ENCODE measurements around the gene LMO4.

LMO4 gene

DNA sequence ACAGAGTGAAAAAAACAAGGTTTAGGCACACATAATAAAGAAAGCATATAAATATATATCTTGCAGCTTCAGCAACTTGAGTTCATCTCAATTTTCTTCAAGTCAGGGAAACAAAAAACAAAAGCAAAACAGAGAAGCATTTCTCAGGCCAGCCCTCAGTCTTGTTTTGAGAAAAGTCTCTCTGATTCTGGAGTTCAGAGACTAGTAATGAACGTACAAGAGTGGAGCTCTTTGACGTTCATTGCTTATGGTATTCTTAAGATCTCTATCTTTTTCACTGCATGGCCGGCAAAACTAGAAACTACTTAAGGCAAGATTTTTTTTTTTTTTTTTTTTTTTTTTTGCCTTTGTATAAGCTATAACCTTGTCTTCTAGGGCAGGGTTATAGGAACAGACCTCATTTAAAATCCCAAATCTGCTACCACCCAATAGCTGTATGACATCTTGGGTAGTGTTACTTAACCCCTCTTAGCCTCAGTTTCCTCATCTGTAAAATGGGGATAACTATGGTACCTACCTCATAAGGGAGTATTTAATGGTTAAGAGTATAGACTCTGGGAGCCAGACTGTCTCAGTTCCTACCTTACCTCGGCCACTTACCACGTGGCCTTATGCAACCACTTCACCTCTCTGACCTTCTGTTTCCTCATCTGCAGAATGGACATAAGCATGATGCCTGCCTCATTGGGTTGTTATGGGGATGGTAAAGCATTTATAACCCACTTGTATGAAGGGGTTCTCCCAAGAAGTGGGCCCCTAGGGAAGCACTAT lies 33.6 kb downstream of the LMO4 start:
- DNase-seq: no peak

DNA sequence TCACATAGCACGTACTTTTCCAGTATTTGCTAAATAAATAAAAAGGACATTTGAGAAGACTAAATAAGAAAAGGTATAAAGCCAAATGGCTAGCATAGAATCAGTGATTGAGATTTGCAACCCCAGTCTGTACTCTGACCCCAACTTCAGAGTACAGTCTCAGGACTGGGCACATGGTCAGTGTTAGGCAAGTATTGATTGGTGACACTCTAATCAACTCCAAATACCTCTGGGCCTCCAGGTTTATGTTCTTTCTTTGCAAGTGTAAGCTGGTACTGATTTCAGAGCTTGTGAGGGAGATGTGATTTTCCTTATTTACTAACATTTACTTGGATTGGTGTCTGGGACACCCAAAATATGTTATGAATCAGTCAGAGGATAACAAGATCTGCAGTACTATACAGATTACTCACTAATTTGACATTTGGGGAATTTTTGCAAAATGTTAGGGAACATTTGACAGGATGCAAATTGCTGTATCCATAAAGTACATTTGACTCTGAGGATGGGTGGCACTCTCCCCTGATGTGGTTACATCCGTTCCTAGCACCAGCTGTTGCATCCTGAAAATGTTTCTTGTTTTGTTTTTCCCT lies 34.2 kb downstream of the LMO4 start:
- no peak for DNase-seq

DNA sequence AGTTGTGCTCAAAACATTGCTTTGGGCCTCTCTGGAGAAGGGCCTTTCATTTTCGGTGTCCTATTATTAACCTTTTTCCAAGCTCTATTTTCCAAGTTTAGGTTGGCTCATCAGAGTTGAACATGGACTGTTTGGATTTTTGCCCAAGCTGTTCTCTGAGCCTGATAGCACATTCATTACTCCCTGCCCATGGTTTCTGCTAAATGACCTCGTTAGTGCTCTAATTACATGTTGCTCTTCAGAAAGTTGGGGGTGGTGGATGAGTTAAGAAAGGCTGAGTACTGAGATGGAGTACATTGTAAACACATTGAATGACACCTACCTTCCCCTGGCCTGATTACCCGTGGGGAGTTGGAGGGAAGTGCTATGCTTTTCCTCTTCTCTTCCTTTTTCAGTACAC lies 38.9 kb downstream of the LMO4 start:
- DNase-seq: peak; percentile 18

DNA sequence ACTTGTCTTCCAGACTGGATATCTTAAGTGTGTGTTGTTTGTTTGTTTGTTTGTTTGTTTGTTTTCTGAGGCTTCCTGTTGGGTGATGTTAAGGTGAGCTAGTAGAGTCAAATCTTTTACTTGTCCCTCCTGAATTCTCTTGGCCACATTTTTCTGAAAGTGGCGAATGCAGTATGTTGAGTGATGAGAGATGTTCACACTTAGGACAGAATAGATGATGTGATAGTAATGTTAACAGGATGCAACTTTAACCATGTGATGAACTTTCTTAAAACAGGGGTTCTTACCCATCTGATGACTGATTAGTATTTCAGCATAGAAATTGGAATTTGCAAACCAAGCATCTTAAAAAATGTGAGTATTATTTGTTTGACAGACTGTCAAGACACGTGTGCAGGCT lies 40.2 kb downstream of the LMO4 start:
- DNase-seq: no peak

DNA sequence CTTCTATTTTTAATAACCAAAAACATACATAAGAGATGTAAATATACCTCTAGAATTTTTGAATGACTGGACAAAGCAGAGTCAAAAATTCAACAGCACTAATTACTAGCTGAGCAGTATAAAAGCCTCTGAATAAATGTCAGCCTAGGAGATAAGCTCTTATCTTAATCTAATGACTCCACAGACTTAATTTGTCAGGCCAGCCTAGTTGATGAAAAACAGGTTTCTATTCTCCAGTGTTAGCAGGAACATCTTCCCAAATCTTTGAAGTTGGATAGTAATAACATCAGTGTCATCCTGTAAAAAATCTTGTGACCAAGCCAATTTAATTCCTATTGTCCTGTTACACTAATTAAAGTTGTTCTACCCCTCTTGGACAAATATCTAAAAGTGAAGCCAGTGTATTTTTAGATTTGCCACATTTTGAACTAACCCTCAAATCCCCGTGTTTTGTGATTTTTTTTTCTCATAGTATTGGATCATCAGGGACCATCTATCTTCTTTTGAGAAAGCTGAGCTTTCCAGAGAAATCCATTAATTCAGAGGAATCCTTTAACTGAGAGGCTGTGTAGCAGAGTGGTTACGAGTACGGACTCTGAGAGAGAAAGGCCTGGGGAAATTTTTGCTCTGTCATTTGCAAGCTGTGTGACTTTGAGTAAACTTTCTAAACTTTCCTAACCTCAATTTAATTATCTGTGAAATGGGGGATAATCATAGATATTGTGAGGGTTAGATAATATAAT lies 41.2 kb downstream of the LMO4 start:
- no peak for DNase-seq

DNA sequence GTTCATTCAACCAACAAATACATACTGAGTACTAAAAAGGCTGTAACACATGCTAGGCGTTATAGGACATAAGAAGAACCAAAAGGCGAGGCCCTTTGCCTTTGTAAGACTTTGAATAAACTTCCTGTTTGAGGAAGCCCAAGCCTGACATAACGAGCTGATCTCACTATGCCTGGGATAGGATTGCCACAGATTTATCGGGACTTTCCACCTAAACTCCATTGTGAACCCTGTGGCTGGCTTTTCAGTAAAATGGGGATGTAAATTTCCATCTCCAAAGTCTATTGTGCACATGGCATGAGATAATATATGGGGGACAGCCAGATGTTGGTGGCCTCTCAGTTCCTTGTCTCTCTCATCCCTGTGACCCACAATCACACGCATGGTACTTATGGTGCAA lies 41.9 kb downstream of the LMO4 start:
- no peak for DNase-seq

DNA sequence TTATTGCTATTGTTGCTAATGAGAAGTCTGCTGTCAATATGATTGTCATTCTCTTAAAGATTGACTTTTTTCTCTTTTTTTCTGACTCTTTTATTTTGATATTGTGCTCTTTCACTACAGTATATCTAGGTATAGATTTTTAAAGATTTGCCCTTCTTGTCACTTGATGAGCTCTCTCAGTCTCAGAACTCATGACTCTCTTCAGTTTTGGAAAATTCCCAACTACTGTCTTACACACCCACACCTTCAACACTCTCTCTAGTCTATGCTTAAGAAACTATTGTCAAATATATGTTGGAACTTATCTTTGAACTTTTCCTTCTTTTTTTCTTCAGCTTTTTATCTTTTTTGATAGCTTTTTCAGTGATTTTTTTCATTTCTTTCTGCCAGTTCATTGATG lies 50.6 kb downstream of the LMO4 start:
- DNase-seq: no peak

DNA sequence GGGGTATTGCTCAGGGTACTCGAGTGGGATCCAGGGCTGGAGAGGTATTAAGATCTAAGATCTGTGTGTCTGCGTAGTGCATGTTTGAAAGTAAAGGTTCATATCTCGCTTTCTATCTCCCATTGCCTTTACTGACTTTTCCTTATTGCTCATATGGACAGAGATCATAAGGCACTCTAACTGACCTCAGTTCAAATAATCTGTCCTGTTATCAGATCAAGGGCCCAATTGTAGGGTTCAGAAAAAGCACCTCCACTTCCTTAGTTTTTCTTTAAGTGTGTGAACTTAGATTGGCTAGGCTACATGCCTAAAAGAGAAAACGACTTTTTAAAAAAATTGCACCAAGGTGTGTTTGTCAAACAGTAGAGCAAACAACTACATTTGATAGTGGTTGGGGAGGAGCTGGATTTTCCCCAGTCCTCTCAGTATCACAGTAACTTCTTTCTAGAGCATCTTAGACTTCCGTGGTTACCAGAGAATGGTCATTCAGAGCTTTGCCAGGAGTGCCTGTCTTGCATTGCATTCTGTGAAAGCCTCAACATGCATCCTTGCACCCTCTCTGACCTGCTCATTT lies 57.6 kb downstream of the LMO4 start:
- no peak for DNase-seq

DNA sequence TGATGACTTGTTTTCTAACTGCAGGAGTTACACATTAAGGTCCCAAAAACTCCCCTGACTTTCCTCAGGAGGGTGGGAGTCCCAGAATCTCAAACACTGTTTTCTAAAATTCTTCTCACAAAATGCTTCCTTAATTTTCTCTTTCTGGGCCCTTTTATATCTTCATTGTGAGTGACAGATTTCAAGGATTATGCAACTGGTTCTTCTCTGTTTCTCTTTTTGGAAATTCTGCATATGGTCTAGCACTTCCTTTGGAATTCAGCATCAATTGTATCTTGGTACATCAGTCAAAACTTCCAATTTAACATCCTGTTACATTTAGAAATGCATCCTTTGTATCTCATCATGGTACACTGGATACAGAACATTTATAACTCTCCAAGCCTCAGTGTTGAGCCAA lies 59.7 kb downstream of the LMO4 start:
- DNase-seq: no peak

DNA sequence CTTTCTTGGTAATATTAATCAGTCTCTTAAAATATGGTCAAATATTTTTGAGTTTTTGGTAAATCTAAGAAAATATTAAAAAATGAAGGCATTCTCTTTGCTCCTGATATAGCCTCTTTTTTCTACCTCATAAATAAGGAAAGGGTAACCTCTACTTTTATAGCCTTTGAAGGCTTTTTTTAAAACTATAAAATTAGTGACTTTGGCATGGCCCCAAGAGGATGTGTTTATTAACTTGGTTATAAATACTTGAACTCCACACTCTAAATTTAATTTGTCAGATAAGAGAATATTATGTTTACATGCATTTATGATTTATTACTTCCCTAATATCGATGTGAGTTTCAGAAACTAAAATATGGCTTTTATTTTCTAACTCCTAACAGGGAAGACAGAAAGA lies 60.3 kb downstream of the LMO4 start:
- DNase-seq: no peak

DNA sequence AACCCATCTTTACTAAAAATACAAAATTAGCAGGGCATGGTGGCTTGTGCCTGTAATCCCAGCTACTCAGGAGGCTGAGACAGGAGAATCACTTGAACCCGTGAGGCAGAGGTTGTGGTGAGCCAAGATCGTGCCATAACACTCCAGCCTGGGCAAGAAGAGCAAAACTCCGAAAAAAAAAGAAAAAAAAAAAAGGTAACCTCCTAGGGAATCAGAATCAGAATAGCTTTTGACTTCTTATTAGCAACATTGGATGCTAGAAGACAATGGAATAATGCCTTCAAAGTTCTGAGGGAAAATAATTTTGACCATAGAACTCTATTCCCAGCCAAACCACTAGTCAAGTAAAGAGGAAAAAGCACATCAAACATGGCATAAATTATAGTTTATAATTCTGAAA lies 60.9 kb downstream of the LMO4 start:
- no peak for DNase-seq

DNA sequence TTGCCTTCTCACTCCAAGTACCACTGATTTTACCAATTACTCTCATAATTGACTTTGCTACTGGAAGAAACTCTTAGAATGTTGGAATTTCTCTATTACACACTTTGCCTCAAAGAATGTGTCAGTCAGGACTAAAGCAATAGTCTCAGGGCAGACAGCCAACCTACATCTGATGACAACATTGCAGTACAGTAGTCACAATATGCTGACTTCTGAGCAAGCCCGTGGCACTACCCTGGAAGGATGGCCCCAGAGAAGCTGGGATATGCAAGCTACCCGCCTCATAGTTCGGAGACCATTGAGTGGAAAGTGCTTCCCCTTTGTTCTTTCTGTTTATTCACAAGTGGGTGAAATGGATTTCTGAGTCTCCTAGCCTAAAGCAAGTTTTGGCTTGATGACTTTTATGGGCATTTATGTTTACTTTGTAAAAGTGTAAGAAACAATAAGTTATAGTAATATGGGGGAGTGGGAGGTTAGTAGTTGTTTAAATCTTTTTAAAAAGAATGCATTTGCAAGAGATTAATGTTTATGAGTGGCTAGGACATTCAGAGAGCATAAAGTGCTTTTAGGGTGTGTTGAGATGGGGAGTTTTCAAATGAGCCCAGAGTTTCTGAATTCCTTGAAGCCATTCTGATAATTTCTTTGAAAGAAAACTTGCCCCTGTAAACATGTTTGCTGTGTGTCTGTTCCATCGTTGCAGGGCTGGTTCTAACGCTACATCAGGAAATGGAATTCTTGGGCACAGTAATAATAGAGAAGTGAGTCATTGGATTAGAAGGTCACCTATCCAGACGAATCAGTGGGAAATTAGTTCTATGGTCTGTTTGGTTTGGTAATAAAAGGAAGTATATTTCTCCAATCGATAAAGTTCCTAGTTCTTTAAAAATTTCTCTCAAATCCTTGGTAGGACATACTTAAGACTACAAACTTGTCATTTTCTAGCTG lies 63.8 kb downstream of the LMO4 start:
- DNase-seq: no peak

DNA sequence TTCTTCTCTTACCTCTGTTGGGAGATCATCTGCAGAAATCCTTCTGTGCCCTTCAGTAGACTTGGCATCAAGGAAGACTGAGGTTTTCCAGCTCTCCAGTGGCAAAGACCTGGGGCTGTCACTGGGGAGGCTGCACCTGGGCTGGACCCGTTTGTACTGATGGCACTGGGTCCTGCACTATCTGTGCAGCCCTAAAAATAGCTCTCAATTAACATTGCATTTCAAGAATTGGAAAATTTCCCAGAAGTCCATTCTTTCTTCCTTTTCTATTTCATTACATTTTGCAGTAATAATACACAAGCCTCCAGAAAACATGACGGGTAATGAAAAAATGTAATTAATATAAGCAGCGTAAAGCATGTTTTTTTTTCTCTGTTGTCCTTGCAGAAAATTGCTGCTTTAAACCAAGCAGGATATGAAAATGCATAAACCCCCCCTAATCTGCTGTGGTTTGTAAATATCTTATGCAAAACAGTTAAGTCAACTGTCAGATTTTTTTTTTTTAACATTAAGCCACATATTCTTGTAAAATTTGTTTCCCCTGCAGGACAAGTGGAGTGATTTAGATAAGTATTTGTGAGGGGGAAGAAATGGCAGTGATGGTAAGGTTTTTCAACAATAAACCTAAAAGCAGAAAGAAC lies 64.9 kb downstream of the LMO4 start:
- no peak for DNase-seq

DNA sequence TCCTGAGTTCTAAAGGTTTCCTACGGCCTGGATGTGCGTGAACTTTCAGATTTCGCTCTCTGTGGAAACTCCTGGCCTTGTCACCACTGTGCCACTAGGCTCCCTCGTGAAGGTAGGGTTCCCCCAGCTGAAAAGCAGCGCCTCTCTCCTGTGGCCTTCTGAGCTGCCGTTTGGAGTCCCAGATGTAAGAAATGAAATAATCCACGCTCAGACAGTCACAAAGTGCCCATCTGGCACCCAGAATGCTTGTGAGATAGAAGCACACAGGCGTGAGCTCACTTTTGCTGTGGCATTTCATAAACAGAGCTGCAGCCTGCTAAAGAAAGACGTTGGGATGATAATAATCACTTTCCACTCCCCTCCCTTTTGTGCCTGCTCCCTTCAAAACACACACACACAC lies 65.8 kb downstream of the LMO4 start:
- DNase-seq: peak; percentile 44

DNA sequence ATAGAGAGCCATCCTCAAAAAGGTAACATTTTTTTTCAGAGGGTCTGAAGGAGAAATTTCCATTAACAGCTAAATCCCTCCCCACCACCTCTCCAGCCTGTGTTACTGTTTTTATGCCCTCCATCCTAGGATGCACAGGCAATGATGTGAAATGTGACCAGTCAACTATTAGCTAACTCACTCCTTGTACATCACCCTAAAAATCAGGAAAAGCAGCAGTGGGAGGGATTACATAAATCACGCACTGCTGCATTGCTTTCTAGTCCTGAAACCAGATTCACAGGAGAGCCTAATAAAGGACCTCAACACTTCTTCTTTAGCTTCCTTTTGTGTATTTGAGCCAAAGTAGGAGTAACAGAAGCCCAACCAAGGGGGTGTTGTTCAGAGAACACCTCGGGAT lies 66.3 kb downstream of the LMO4 start:
- DNase-seq: peak; percentile 44
